CD4-positive, alpha-beta T cell treated with Interleukin-15 for 1 hour (primary cell): ENCODE results near the gene STT3B.

ENCODE experiments used
- DNase-seq: peaks from one replicate; pipeline ENCODE4 v3.0.0-alpha.2; 2020

Gene STT3B

GRCh38 chr3:31661286-31661685, 128.6 kb downstream of the STT3B start:
- no peak for DNase-seq

- no peak for DNase-seq
Observed at GRCh38 chr3:31661993-31662670, 129.4 kb downstream of the STT3B start.

- no peak for DNase-seq
Observed at GRCh38 chr3:31664031-31664430, 131.3 kb downstream of the STT3B start.

GRCh38 chr3:31667582-31667981, 134.9 kb downstream of the STT3B start:
- no peak for DNase-seq

- DNase-seq = no peak
Observed at GRCh38 chr3:31668242-31668641, 135.5 kb downstream of the STT3B start.

GRCh38 chr3:31670136-31670535, 137.4 kb downstream of the STT3B start:
- DNase-seq = no peak

- no peak for DNase-seq
Observed at GRCh38 chr3:31670722-31671121, 138.0 kb downstream of the STT3B start.

- DNase-seq = no peak
Observed at GRCh38 chr3:31671451-31671850, 138.7 kb downstream of the STT3B start.

GRCh38 chr3:31671976-31672375, 139.3 kb downstream of the STT3B start:
- DNase-seq = no peak

- no peak for DNase-seq
Observed at GRCh38 chr3:31673950-31674349, 141.2 kb downstream of the STT3B start.

GRCh38 chr3:31676556-31676955, 143.8 kb downstream of the STT3B start:
- no peak for DNase-seq

GRCh38 chr3:31680072-31680870, 147.5 kb downstream of the STT3B start:
- no peak for DNase-seq
